HG03520 (cell line): Measurements from ENCODE around the gene CBX1.
A peak's percentile ranks its signal among the peaks of the same experiment; 100 is the strongest.

Experiments
- ATAC-seq: cut with Tn5 transposase; IDR thresholded peaks from one replicate; pipeline ENCODE4 v1.9.1; 2021; ENCODE audit warnings: mild to moderate bottlenecking, moderate library complexity; ENCODE audit not compliant: unreplicated experiment

Gene CBX1

GRCh38 chr17:48101012-48101720 lies at the start of gene CBX1:
TSS of gene CBX1 (minus strand) at chr17:48101478. CDS start at chr17:48077004, 24,474 bp downstream.
- peak; percentile 80 for ATAC-seq

GRCh38 chr17:48150597-48151001 lies 49.3 kb upstream of the CBX1 start:
- ATAC-seq = no peak

GRCh38 chr17:48149787-48150463 lies 48.6 kb upstream of the CBX1 start:
- ATAC-seq = no peak

GRCh38 chr17:48148854-48149786 lies 47.8 kb upstream of the CBX1 start:
- no peak for ATAC-seq

GRCh38 chr17:48148029-48148770 lies 46.9 kb upstream of the CBX1 start:
- no peak for ATAC-seq

- ATAC-seq = no peak
Observed at GRCh38 chr17:48144976-48145798, 43.9 kb upstream of the CBX1 start.

- no peak for ATAC-seq
Observed at GRCh38 chr17:48144231-48144630, 43.0 kb upstream of the CBX1 start.

- no peak for ATAC-seq
Observed at GRCh38 chr17:48143629-48144028, 42.4 kb upstream of the CBX1 start.

GRCh38 chr17:48139944-48140343 lies 38.7 kb upstream of the CBX1 start:
- no peak for ATAC-seq

- no peak for ATAC-seq
Observed at GRCh38 chr17:48137656-48138055, 36.4 kb upstream of the CBX1 start.

GRCh38 chr17:48134912-48135480 lies 33.7 kb upstream of the CBX1 start:
- no peak for ATAC-seq

GRCh38 chr17:48132385-48132784 lies 31.1 kb upstream of the CBX1 start:
- no peak for ATAC-seq

- ATAC-seq = no peak
Observed at GRCh38 chr17:48131216-48131824, 30.0 kb upstream of the CBX1 start.

GRCh38 chr17:48129981-48130380 lies 28.7 kb upstream of the CBX1 start:
- no peak for ATAC-seq

- ATAC-seq = no peak
Observed at GRCh38 chr17:48128400-48128799, 27.1 kb upstream of the CBX1 start.

- no peak for ATAC-seq
Observed at GRCh38 chr17:48127371-48128051, 26.2 kb upstream of the CBX1 start.

GRCh38 chr17:48126532-48126850 lies 25.2 kb upstream of the CBX1 start:
- ATAC-seq = no peak

GRCh38 chr17:48125829-48126531 lies 24.7 kb upstream of the CBX1 start:
- no peak for ATAC-seq
